ENCODE measurements around the gene CDK14.

CDK14 gene

DNA sequence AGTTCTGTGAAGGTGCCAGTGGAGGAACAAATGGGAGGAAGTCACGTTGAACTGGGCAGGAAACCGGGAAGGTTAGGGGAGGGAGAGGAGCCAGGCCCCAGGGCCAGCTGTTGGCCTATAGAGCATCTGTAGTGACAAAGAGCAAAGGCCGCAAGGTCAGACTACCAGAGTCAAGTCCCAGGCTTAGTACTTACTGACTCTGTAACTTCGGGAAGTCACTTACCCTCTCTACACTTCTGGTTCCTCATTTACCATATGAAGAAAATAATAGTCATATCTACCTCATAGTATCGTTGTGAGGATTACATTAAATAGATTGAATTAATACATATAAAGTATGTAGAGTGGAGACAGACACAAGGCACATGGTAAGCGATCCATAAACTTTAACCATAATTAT, 566.3 kb downstream of the CDK14 start:
- H3K9me3 Mint-ChIP-seq = no peaks in the 10 kb centered on the region
- no peaks in the 10 kb centered on the region for H3K27me3 Mint-ChIP-seq (ENCODE audit: low read depth)
- H3K36me3 Mint-ChIP-seq (ENCODE audit: low read depth) = no peaks in the 10 kb centered on the region
- TF ChIP-seq, protein P1, sequence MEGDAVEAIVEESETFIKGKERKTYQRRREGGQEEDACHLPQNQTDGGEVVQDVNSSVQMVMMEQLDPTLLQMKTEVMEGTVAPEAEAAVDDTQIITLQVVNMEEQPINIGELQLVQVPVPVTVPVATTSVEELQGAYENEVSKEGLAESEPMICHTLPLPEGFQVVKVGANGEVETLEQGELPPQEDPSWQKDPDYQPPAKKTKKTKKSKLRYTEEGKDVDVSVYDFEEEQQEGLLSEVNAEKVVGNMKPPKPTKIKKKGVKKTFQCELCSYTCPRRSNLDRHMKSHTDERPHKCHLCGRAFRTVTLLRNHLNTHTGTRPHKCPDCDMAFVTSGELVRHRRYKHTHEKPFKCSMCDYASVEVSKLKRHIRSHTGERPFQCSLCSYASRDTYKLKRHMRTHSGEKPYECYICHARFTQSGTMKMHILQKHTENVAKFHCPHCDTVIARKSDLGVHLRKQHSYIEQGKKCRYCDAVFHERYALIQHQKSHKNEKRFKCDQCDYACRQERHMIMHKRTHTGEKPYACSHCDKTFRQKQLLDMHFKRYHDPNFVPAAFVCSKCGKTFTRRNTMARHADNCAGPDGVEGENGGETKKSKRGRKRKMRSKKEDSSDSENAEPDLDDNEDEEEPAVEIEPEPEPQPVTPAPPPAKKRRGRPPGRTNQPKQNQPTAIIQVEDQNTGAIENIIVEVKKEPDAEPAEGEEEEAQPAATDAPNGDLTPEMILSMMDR (IDR thresholded peaks at IDR 0.05; ENCODE audit: unreplicated experiment in 3 of 3) = no peak
- no peak overlapping the region for H3K4me3 Mint-ChIP-seq
- peaks cover 34% of the 10 kb centered on the region for H3K4me1 Mint-ChIP-seq
- H3K27ac Mint-ChIP-seq = no peak overlapping the region

DNA sequence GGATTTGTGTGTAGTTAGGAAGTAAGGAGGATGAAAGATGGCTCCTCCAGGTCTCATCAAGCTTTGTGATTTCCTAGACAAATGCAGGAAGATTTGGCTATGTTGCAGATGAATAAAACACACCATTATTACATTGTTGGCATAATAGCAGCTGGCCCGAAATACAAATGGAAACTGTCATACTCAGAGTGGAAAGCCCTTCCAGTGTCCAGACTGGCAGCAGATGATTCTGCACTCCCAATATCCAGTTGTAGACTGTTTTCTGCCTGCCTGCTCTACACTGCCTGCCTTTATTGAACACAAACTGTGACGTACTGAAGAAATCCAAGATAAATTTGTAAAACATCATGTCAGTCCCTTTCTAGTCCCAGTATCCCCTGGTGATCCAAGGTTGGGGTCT, 568.4 kb downstream of the CDK14 start:
- Mint-ChIP-seq H3K36me3 (ENCODE audit: low read depth) (no peaks in the 10 kb centered on the region), H3K27ac (peak overlapping the region; percentile 41 to 66 (median 53)), H3K4me3 (no peak overlapping the region), H3K27me3 (ENCODE audit: low read depth) (no peaks in the 10 kb centered on the region), H3K4me1 (peaks cover 46% of the 10 kb centered on the region), H3K9me3 (no peaks in the 10 kb centered on the region)
- TF ChIP-seq, protein P1 (IDR thresholded peaks at IDR 0.05; ENCODE audit: unreplicated experiment in 3 of 3) = no peak

DNA sequence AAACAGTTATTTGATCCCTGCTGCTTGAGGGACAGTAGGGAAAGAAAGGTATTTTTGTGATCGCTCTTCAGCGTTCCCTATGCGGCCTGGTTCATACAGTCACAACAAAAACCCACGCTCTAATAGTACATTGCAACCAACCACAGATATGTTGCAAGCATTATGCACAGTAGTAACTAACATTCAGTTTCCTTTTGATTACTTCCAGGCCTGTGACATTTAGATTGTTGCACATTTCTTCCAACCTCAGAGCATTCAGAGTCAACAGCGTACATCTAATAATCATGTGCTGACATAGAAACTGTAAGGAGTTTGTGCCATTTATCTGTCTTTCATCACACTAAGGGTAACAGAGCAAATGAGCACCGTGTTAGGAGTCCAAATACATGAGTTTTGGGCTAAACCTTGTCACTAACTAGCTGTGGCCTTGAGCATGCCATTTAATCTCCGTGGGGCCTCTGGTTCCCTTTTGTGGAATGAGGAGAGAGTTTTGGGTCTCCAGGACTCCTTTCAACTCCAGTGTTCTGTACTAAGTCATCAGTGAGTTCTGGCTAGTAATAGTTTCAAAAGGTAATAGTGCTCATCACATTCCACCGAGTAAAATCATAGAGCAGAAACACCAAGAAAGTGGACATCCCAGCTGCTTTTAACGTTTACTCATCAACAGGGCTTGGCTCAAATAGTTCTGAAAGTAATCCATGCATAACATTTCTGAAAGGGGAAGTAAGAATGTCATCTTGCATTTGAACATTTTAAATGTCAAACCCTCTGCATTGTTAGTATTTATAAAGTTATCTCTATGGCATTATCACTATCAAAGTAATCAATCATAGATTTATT, 569.1 kb downstream of the CDK14 start:
- Mint-ChIP-seq H3K27ac (peak overlapping the region; percentile 41 to 66 (median 53)), H3K4me3 (no peak overlapping the region), H3K4me1 (peaks cover 52% of the 10 kb centered on the region), H3K9me3 (no peaks in the 10 kb centered on the region), H3K36me3 (ENCODE audit: low read depth) (no peaks in the 10 kb centered on the region), H3K27me3 (ENCODE audit: low read depth) (no peaks in the 10 kb centered on the region)
- TF ChIP-seq, protein P1 (IDR thresholded peaks at IDR 0.05; ENCODE audit: unreplicated experiment in 3 of 3) = no peak

DNA sequence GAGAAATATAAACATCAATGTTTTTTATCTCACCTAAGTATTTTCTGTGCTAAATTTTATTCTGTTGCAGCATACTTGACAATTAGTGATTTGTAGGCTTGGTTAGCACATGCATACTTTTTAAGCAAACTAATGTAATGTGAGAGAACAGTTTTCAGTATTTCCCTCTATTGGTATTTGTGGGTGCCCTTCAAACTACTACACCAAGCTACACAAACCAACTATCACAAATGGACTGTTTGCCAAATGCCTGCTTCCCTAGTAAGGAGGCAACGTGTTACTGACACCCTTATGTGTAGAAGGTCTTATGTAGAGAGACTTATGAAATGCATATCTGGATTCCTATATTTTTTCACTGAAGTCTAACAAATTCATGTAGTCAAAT, 569.7 kb downstream of the CDK14 start:
- peak overlapping the region in 2 of 3 experiments; percentile 38 to 41 for H3K27ac Mint-ChIP-seq
- H3K36me3 Mint-ChIP-seq (ENCODE audit: low read depth) = no peaks in the 10 kb centered on the region
- peaks cover 52% of the 10 kb centered on the region for H3K4me1 Mint-ChIP-seq
- no peaks in the 10 kb centered on the region for H3K27me3 Mint-ChIP-seq (ENCODE audit: low read depth)
- H3K4me3 Mint-ChIP-seq = no peak overlapping the region
- TF ChIP-seq, protein P1 (IDR thresholded peaks at IDR 0.05; ENCODE audit: unreplicated experiment in 3 of 3) = no peak
- H3K9me3 Mint-ChIP-seq = no peaks in the 10 kb centered on the region

DNA sequence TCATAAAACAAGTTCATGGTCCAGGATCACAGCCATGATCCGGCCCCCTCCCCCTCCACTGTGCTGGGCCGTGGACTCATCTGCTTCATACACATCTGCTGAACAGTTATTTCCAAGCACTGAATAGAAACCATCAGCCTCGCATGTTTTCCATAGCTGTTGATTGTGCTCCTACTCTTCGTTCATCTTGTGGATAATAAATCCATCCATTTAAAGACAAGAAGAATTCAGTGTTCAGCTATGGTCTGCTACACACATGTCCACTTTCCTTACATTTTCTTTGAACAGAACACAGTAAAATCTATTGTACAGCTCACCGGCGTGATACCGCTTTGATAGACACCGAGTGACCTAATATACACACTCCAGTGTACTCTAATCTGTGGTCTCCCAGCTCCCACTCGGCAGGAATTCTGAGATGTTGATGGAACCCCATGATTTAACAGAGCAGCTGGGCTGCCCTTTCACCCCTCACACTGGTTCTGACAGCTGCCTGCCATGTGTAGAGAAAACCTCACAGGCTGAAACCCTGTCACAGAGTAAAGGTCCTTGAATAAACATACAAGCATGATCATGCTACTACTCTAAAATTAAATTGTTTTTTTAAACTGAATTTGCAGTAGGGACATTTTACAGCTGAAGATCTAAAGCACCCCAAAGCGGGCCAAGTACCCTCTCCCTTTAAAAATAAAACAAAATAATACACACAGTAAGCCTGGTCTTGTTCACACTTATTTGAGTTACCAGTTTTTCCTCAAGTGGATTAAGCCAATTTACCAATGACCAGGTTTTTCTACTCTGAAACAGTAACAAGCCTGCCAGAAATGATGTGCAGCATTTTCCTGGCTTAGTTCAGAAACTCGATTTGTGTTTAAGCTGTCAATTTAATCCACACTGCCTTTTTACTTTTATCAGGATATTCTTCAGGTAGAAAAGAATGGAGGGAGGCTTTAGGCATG, 573.0 kb downstream of the CDK14 start:
- peak overlapping the region; percentile 79 to 92 (median 86) for H3K27ac Mint-ChIP-seq
- H3K27me3 Mint-ChIP-seq (ENCODE audit: low read depth) = no peaks in the 10 kb centered on the region
- peaks cover 48% of the 10 kb centered on the region for H3K4me1 Mint-ChIP-seq
- TF ChIP-seq, protein P1 (IDR thresholded peaks at IDR 0.05; ENCODE audit: unreplicated experiment in 3 of 3) = no peak
- peaks cover 6% of the 10 kb centered on the region for H3K9me3 Mint-ChIP-seq
- H3K36me3 Mint-ChIP-seq (ENCODE audit: low read depth) = peaks cover 7% of the 10 kb centered on the region
- H3K4me3 Mint-ChIP-seq = peak overlapping the region in 1 of 3 experiments; percentile 30

All from nephron (organoid).